ENCODE data around the gene INTS1.

The INTS1 gene

DNA sequence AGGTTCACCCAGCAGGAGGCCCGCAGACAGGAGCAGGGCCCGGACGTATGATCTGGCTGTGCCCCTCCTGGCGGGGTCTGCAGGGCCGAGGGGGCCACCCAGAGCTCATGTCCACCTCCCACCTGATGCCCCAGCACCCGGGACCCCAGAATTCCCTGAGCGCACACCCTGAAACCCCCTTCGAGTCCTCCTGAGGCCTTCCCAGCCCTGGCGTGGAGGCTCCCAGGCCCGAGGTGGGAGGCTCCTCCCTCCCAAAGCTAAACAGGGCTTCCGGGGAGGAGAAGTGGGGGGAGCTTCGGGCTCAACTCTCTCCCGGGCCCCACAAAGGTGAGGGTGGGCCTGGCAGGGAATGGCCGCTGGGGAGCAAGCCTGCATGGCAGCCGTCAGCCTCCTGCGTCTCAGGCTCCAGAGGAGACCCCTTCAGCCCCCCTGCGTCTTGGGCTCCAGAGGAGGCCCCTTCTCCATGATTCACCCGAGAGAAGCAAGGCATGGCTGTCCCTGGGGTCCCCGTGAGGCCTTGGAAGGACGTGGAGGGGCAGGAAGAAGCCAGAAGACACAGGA, 75.2 kb downstream of the INTS1 start:
- no peak for DNase-seq

DNA sequence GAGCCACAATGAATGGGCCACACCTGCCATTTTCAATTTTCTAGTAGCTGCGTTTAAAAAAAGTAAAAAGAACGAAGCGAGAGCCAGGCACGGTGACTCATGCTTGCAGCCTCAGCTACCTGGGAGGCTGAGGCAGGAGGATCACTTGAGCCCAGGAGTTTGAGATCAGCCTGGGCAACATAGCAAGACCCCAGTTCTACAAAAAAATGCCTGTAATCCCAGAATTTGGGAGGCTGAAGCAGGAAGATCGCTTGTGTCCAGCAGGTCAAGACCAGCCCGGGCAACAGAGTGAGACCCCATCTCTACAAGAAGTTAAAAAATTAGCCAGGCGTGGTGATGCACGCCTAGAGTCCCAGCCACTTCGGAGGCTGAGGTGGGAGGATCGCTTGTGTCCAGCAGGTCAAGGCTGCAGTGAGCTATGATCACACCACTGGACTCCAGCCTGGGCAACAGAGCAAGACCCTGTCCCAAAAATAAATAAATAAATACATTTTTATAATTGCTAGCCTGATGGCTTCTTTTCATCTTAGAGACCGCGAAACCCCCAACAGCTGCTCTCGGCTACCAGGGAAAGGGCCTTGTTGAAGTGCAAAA, 77.0 kb downstream of the INTS1 start:
- no peak for DNase-seq

DNA sequence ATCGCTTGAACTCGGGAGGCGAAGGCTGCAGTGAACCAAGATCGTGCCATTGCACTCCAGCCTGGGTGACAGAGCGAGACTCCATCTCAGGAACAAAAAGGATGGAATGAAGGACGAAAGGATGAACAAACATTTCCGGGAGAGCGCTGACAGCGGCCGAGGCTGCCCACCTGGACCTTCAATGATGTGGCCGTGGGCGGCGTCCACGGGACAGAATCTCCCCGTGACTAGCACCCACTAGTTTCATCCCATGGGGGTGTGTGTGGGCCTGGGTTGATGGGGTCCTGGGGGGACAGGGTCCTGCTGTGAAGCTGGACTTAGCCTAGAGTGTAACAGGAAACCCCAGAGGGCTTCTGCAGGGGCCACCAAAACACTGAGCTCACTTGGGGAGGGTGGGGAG, 77.7 kb downstream of the INTS1 start:
- no peak for DNase-seq

DNA sequence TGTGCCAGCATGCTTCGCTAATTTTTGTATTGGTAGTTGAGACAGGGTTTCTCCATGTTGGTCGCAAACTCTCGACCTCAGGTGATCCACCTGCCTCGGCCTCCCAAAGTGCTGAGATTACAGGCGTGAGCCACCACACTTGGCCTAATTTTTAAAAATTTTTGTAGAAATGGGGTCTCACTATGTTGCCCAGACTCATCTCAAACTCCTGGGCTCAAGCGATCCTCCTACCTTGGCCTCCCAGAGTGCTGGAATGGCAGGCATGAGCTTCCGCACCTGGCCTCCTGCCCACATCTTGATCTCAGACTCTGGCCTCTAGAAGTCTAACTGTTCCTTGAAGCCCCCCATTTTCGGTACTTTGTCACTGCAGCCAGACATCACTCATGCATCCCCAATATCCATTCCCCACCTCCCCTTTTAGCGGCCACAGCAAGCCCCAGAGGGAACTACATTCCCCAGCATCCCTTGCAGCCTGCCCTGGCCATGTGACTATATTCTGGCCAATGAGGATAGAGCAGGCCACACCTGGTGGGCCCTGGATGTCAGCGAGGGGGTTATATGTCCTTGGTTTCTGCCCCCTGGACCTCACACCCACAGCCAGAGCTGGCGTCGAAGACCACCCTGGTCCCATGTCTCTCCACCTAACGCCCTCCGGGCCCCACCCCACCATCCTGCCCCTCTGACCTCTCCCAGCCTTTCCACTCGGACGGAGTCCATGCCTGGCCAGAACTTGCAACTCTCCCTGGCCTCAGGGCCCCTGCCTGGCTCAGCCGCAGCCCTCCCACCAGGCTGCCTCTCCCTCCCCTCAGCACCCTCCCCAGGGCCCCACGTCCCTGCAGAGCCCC, 78.7 kb downstream of the INTS1 start:
- no peak for DNase-seq

DNA sequence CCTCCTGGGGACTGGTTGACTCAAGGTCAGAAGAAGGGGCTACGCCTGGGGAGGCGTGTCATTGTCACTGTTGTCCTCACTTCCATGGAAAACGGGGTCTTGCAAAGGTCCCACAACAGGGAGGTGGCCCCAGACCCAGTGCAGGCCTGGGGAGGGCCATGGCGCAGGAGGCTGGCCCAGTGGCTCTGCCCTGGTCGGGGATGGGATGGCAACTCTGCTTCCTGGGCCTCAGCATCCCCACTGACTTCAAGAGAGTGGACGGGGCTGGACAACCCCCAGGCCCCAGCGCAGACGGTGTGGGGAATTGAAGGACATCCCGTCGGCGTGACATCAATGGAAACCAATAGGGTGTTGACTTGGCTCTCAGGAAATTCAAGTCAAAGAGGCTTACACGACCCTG, 80.1 kb downstream of the INTS1 start:
- DNase-seq, result no peak

DNA sequence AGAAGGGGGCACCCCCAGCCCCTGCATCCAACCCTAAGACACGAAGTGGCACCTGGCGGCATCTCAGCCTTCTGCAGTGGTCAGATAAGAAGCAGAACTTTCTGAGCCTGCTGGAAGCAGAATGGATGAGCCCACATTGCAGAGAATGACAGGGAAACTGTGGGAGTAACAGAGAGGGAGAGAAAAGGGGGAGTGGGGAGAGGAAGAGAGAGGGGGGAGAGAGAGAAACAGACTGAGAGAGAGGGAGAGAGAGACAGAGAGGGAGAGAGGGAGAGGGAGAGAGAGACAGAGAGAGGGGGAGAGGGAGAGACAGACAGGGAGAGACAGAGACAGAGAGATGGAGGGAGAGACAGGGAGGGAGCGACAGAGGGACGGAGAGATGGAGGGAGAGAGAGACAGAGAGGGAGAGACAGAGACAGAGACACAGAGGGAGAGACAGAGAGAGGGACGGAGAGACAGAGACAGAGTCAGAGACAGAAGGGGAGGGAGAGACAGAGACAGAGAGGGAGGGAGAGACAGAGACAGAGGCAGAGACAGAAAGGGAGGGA, 80.9 kb downstream of the INTS1 start:
- no peak for DNase-seq

DNA sequence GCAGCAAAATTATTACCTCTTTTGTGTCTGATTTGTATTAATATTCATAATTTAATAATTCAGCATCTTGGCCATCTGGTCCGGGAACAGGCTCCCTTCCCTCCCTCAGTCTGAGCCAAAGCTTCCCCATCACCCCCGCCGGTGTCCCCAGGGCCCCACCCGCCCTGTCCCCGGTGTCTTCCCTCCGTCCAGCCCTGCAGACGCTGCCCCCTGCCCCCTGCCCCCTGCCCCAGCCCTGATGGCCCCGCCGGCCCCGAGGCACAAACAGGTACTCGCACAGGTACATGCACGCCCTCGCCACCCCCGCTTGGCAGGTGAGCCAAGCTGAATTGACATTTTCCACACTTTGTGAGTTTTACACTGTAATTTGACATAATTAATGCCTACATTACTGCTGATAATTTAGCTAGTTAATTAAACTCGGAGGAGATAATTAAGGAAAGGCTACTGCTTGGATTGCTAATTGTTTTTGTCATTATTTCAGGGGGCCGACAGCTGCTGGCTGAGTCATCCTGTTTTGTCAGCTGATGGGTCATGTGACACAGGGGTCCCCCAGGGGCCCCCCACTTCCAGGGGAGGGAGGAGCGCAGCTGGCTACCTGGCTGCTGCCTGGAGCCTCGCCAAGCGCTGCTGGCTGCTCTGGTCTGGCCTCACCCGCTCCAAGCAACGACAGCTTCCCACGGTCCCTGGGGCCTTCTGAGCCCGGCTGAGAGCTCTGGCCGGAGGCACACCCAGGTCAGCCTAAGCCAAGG, 81.5 kb downstream of the INTS1 start:
- no peak for DNase-seq

DNA sequence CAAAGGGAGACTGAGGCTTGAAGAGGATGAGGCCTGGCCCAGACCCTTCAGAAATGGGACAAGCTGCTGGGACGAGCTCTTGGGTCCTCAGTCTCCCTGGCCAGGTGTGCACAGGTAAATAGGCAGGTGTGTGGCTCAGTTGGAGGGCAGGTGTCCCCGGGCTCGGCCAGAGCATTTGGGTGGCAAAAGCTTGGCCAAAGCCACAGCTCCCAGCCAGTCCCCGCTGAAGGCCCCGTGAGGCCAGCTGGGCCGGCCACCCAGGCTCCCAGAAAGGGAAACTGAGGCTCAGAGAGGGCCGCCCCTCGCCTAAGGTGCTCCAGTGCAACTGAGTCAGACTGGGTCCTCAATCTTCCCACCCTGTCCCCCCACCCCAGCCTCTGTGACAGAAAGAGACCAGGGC, 82.2 kb downstream of the INTS1 start:
- DNase-seq, result no peak

DNA sequence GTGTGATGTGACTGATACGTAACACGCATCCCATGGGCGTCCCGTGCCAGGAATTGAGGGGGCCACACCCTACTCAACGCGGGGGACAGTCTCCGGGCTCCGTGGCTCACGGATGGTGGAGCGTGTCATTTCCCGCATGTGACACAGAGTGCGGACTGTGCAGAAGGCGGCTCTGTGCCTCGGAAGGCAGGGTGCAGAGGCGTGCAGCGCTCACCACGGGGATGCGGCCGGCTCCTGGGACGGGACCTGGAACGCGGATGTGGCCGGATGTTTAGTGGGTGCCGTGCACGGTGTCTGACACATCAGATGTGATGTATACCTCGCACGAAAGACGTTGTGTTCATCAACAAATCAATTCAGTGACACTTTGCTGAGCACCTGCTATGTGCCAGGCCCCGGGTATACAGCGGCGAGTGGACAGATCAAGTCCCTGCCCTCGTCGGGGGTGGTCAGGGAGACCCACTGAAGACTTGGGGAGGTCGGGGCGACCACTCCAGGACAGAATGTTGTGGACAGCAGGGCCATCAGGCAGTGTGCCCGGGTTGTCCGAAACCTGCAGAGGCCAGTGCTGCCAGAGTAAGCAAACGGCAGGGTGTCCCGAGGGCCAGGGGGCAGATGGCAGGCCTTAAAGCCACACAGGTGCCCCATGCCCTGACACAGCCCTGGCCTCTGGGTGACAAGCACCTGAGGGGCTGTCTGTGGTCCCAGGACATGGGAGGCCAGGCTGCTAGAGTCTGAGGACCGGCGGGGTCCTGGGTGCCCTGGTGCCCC, 83.0 kb downstream of the INTS1 start:
- no peak for DNase-seq

All from T-helper 9 cell (primary cell).